Measurements from ENCODE around the gene TMEM43.

DNA sequence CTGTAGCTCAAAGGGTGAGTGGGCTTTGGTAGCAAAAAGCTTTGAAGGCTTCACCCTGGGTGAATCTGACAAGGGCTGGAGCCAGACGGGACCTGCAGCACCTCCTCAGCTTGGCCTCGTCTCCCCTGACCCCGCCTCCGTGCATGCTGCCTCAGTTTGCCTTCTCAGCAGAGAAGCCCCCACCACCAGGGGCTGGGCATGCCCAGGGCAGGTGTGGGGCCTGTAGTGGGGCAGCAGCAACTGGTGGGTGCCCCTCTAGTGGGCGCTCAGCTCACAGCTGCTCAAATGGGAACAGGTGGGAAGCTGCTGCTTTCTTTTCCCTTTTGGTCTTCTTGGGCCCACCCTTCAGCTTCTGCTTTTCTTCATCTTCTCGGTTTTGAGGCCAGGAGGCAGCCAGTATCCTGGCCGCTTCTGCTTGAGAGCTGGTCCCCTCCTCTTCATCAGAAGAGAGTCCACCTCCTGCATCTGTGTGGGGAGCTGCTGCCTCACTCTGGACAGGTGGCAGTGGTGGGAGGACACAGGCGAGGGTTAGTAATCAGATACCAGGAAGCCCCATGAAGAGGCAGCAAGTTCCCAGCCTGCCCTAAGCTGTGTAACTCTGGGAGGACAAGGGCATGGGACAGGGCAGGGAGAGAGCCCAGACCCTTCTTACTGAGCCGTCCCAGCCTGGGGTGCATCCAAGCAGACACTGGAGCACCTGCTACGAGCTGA is 21.0 kb downstream of the TMEM43 start:
- no peak for TF ChIP-seq POLR2A (IDR thresholded peaks at IDR 0.05; ENCODE audit: low read depth, low read length)
- no peak for TF ChIP-seq TAF1 (IDR thresholded peaks at IDR 0.05; ENCODE audit: low read depth, low read length)
- TF ChIP-seq POLR2AphosphoS5 (IDR thresholded peaks at IDR 0.05; ENCODE audit: low read depth, low read length) = no peak
- TF ChIP-seq SPI1 (IDR thresholded peaks at IDR 0.05; ENCODE audit: low read depth, low read length) = no peak
